Stimulated activated CD8-positive, alpha-beta memory T cell treated with anti-CD3 and anti-CD28 coated beads, Interleukin-4, amount 100 ng/mL, for 24 hours (primary cell): ENCODE results near the gene LGALS9.
"Not testable (repeated sequence)": the region's sequence is repeated elsewhere in the genome, so short reads cannot be mapped to it uniquely, and the experiment has no call there.

Experiments
- DNase-seq: peaks from one replicate; pipeline ENCODE4 v3.0.0-alpha.2; 2020; ENCODE audit warnings: low read depth

LGALS9 gene

DNA sequence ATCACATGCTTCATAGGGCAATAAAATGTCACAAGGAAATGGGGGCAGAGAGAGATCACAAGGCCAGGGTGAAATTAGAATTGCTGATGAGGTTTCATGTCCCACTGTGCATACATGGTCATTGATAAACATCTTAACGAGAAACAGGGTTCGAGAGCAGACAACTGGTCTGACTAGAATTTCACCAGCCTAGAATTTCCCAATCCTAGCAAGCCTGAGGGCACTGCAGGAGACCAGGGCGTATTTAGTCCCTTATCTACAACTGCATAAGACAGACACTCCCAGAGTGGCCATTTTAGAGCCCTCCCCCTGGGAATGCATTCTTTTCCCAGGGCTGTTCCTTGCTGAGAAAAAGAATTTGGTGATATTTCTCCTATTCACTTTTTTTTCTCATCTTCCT, 55.3 kb downstream of the LGALS9 start:
- not testable (repeated sequence) for DNase-seq

DNA sequence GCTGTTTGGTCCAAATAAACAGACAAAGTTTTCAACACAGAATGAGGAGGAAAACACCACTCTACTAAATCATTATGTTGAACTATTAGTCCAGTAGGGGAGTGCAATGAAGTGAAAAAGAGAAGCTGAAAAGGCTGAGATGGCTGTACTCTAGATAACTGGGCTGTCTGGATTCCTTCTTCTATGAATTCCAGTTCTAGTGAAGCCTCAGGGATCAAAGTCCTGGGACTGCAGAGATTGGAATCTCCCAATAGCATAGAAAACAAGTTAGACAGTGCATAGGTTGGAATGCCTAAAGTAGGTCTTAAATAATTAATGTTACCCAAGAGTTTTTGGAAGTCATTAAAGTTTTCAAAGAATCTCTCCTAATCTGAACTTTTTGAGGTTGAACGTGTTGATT, 59.9 kb downstream of the LGALS9 start:
- no peak for DNase-seq

DNA sequence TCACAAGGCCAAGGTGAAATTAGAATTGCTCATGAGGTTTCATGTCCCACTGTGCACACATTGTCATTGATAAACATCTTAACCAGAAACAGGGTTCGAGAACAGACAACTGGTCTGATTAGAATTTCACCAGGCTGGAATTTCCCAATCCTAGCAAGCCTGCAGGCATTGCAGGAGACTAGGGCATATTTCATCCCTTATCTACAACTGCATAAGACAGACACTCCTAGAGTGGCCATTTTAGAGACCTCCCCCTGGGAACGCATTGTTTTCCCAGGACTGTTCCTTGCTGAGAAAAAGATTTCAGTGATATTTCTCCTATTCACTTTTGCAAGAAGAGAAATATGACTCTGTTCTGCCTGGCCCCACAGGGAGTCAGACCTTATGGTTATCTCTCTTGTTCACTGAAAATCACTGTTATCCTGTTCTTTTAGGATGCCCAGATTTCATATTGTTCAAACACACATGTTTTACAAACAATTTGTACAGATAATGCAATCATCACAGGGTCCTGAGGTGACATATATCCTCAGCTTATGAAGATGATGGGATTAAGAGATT, 64.3 kb downstream of the LGALS9 start:
- not testable (repeated sequence) for DNase-seq
